IMR-90 (cell line): ENCODE measurements around the gene ANKRD34B. TPM values are rescaled to one million over a fixed set of nuclear protein-coding genes. Genes with fewer than 3 reads are reported as not detected.

Source experiments
- ATAC-seq: fragments of 200-7000 bp; cut with Tn5 transposase; 2 replicates; pipeline ENCODE4 v1.9.1; 2020; ENCODE audit warnings: low read depth, mild to moderate bottlenecking, moderate library complexity
- BruUV-seq: library from RNA; stranded (reverse); fragments of 400-500 nt; replicated peaks from 2 replicates; lab custom pipeline; 2021; lab: Mats Ljungman, UMichigan
- CTCF ChIA-PET: fragments of 300-600 bp; formaldehyde crosslinking; extraction: SDS; loops from one replicate; lab custom pipeline; 2021; ENCODE audit warnings: antibody characterized with exemption; lab: Yijun Ruan, JAX
- POLR2A ChIA-PET: fragments of 300-600 bp; sonication (Branson Sonifier 250); formaldehyde crosslinking; loops from one replicate; lab custom pipeline; 2022; ENCODE audit warnings: antibody characterized with exemption; ENCODE audit not compliant: unreplicated experiment; lab: Charles Lee
- DNase-seq: peaks from one replicate; pipeline ENCODE4 v3.0.0; 2013
- H2AFZ ChIP-seq: replicated peaks from 2 replicates; pipeline ENCODE3; 2013; ENCODE audit warnings: low read length, mild to moderate bottlenecking; ENCODE audit not compliant: poor library complexity
- H2AK5ac ChIP-seq: 2 replicates; pipeline ENCODE4 v1.6.1; 2013; ENCODE audit warnings: low read depth, low read length, inconsistent platforms
- H2AK9ac ChIP-seq: replicated peaks from 2 replicates; pipeline ENCODE3; 2013; ENCODE audit warnings: mild to moderate bottlenecking, low read depth, low read length, moderate library complexity; ENCODE audit not compliant: poor library complexity
- H2BK120ac ChIP-seq: 2 replicates; pipeline ENCODE4 v1.6.1; 2013; ENCODE audit warnings: low read depth, low read length, inconsistent platforms
- H2BK15ac ChIP-seq: 3 replicates; pipeline ENCODE4 v1.6.1; 2013; ENCODE audit warnings: low read depth, low read length, inconsistent platforms
- H2BK20ac ChIP-seq: 2 replicates; pipeline ENCODE4 v1.6.1; 2013; ENCODE audit warnings: low read depth, mild to moderate bottlenecking, inconsistent platforms, low read length, moderate library complexity
- H2BK5ac ChIP-seq: 2 replicates; pipeline ENCODE4 v1.6.1; 2013; ENCODE audit warnings: mild to moderate bottlenecking, low read depth, low read length, inconsistent platforms; ENCODE audit not compliant: poor library complexity, severe bottlenecking
- H3K14ac ChIP-seq: replicated peaks from 2 replicates; pipeline ENCODE4 v1.6.1; 2013; ENCODE audit warnings: low read depth, low read length, inconsistent platforms
- H3K18ac ChIP-seq: 2 replicates; pipeline ENCODE4 v1.6.1; 2013; ENCODE audit warnings: low read depth, low read length, control low read depth
- H3K23ac ChIP-seq: 2 replicates; pipeline ENCODE4 v1.6.1; 2013; ENCODE audit warnings: low read depth, low read length, inconsistent platforms
- H3K27ac ChIP-seq: 2 replicates; pipeline ENCODE4 v1.5.1; 2013; ENCODE audit warnings: mild to moderate bottlenecking, control low read depth, low read length; ENCODE audit not compliant: insufficient read depth
- H3K27me3 ChIP-seq: 2 replicates; pipeline ENCODE4 v1.6.1; 2013; ENCODE audit warnings: low read length; ENCODE audit not compliant: control insufficient read depth, insufficient read depth
- H3K36me3 ChIP-seq: 2 replicates; pipeline ENCODE4 v1.6.1; 2013; ENCODE audit warnings: low read length, mixed read lengths; ENCODE audit not compliant: control insufficient read depth, insufficient read depth
- H3K4ac ChIP-seq: 2 replicates; pipeline ENCODE4 v1.6.1; 2013; ENCODE audit warnings: low read depth, low read length, inconsistent platforms
- H3K4me1 ChIP-seq: 2 replicates; pipeline ENCODE4 v1.6.1; 2013; ENCODE audit warnings: low read length, mixed read lengths; ENCODE audit not compliant: control insufficient read depth, insufficient read depth
- H3K4me2 ChIP-seq: 2 replicates; pipeline ENCODE4 v1.6.1; 2013; ENCODE audit warnings: low read depth, mild to moderate bottlenecking, control low read depth, low read length, moderate library complexity
- H3K4me3 ChIP-seq: 2 replicates; pipeline ENCODE4 v1.5.1; 2013; ENCODE audit warnings: low read depth, mild to moderate bottlenecking, control low read depth, low read length, moderate library complexity; ENCODE audit not compliant: insufficient read depth
- H3K56ac ChIP-seq: 2 replicates; pipeline ENCODE4 v1.6.1; 2013; ENCODE audit warnings: low read length, inconsistent platforms; ENCODE audit not compliant: insufficient read depth; ENCODE audit errors: extremely low read depth
- H3K79me1 ChIP-seq, 2 experiments: 2 replicates each; pipeline ENCODE4 v1.6.1; 2013; ENCODE audit warnings: low read length in 2 of 2, inconsistent platforms in 1 of 2, low read depth in 1 of 2
- H3K9ac ChIP-seq: 2 replicates; pipeline ENCODE4 v1.6.1; 2013; ENCODE audit warnings: low read depth, low read length, control low read depth
- H3K9me1 ChIP-seq: 2 replicates; pipeline ENCODE4 v1.6.1; 2013; ENCODE audit warnings: low read length, inconsistent platforms; ENCODE audit not compliant: insufficient read depth
- H3K9me3 ChIP-seq: 2 replicates; pipeline ENCODE4 v1.6.1; 2013; ENCODE audit warnings: low read length; ENCODE audit not compliant: control insufficient read depth, insufficient read depth
- H4K20me1 ChIP-seq: 2 replicates; pipeline ENCODE4 v1.6.1; 2013; ENCODE audit warnings: low read length, inconsistent platforms; ENCODE audit not compliant: insufficient read depth
- H4K5ac ChIP-seq: 2 replicates; pipeline ENCODE4 v1.6.1; 2013; ENCODE audit warnings: mild to moderate bottlenecking, low read depth, low read length, control low read depth
- H4K8ac ChIP-seq, 2 experiments: 2 replicates each; pipeline ENCODE4 v1.6.1; 2013; ENCODE audit warnings: low read depth in 2 of 2, low read length in 2 of 2, control low read depth in 1 of 2, inconsistent platforms in 1 of 2
- H4K91ac ChIP-seq: 2 replicates; pipeline ENCODE4 v1.6.1; 2013; ENCODE audit warnings: low read depth, low read length, inconsistent platforms; ENCODE audit not compliant: insufficient read depth
- CEBPB ChIP-seq: IDR thresholded peaks from 2 replicates; pipeline ENCODE4 v1.6.1; 2012; ENCODE audit warnings: low read depth, low read length, improper control_type of control experiment
- CHD1 ChIP-seq: IDR thresholded peaks from 2 replicates; pipeline ENCODE4 v1.6.1; 2012; ENCODE audit warnings: low read depth, low read length, improper control_type of control experiment
- MAZ ChIP-seq: IDR thresholded peaks from 2 replicates; pipeline ENCODE4 v1.6.1; 2012; ENCODE audit warnings: low read depth, mild to moderate bottlenecking, low read length, improper control_type of control experiment, moderate library complexity, borderline replicate concordance
- MXI1 ChIP-seq: IDR thresholded peaks from 2 replicates; pipeline ENCODE4 v1.6.1; 2012; ENCODE audit warnings: low read depth, mild to moderate bottlenecking, low read length, moderate library complexity, borderline replicate concordance
- NFE2L2 ChIP-seq: fragments of 150-350 bp; IDR thresholded peaks from 2 replicates; pipeline ENCODE4 v1.6.1; 2016; ENCODE audit warnings: low read depth, mild to moderate bottlenecking, low read length
- POLR2A ChIP-seq: IDR thresholded peaks from 2 replicates; pipeline ENCODE4 v1.6.1; 2012; ENCODE audit warnings: mild to moderate bottlenecking, low read depth, low read length
- RCOR1 ChIP-seq: IDR thresholded peaks from 2 replicates; pipeline ENCODE4 v1.6.1; 2012; ENCODE audit warnings: mild to moderate bottlenecking, low read length, improper control_type of control experiment; ENCODE audit not compliant: insufficient replicate concordance
- RFX5 ChIP-seq: IDR thresholded peaks from 2 replicates; pipeline ENCODE4 v1.8.0; 2012; ENCODE audit warnings: low read depth, mild to moderate bottlenecking, low read length, moderate library complexity
- SMC3 ChIP-seq: fragments of 150-350 bp; IDR thresholded peaks from 2 replicates; pipeline ENCODE4 v1.6.1; 2016; ENCODE audit warnings: low read depth, mild to moderate bottlenecking, antibody characterized with exemption, low read length, moderate library complexity
- WGBS, 2 experiments: methylation state at CpG; one replicate each; pipeline versions ENCODE4 v1.1.5 to v1.1.7; 2013; ENCODE audit warnings: missing lambda C conversion rate in 2 of 2; ENCODE audit not compliant: insufficient read length in 1 of 2; ENCODE audit errors: extremely low coverage in 2 of 2; 5-methylcytosine and 5-hydroxymethylcytosine counted together
- dilution Hi-C: fragments of 300-500 bp; cut with HindIII; formaldehyde crosslinking; loops from one replicate; pipeline ENCODE4 v1.14.3; 2018; ENCODE audit warnings: low sequenced_read_pairs; ENCODE audit not compliant: unreplicated experiment
- in situ Hi-C: fragments of 300-500 bp; cut with MboI; formaldehyde crosslinking; loops from 3 replicates; pipeline ENCODE4 v1.14.3; 2019; ENCODE audit warnings: low sequenced_read_pairs, inconsistent platforms, mixed read lengths
- intact Hi-C: fragments of 100-400 bp; cut with micrococcal nuclease; formaldehyde crosslinking; loops from 2 replicates; pipeline ENCODE4 v1.10.0; 2022
- polyA plus RNA-seq, 3 experiments: library from polyadenylated mRNA; depleted of rRNA; stranded (reverse); fragments of >200 nt; gene quantifications; 2 replicates each; pipeline ENCODE4 v1.2.3, GENCODE V29; 2012; ENCODE audit warnings: low replicate concordance in 1 of 3
- total RNA-seq: library from RNA; depleted of rRNA; stranded (reverse); fragments of >200 nt; gene quantifications from 2 replicates; pipeline ENCODE4 v1.2.3, GENCODE V29; 2012
- TF ChIP-seq, protein P1 (sequence below): conservative IDR thresholded peaks from 2 replicates; pipeline ENCODE4 v1.5.1; 2012; ENCODE audit warnings: mild to moderate bottlenecking, low read depth, low read length, improper control_type of control experiment
- TF ChIP-seq, protein P2 (sequence below): fragments of 150-350 bp; IDR thresholded peaks from 2 replicates; pipeline ENCODE4 v1.6.1; 2017; ENCODE audit warnings: mild to moderate bottlenecking, antibody characterized with exemption, low read length, low read depth
- TF ChIP-seq, protein P3 (sequence below): fragments of 150-350 bp; IDR thresholded peaks from 2 replicates; pipeline ENCODE4 v1.6.1; 2016; ENCODE audit warnings: low read depth, mild to moderate bottlenecking, low read length, moderate library complexity, borderline replicate concordance

Gene ANKRD34B
- total and polyA plus RNA-seq, 2 of the 4 experiments (the other 2 are of a cell fraction) = not detected

DNA sequence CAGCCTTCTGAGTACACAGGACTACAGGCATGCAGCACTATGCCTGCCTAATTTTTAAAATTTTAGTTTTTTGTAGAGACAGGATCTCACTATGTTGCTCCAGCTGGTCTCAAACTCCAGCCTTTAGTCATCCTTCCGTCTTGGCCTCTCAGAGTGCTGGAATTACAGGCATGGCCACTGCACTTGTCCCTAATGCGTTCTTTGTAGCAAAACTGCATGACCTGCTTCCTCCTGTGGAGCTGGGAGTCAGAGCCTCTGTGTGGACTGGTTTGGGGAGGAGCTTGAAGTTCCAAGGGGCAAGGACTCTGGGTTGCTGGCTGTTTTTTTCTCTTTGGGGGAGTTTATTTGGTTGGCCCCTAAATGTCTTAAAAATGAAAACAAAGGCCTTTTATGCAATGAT, 22.7 kb upstream of the ANKRD34B start:
- no peaks in the 10 kb centered on the region for H3K27me3 ChIP-seq
- no peak overlapping the region for H2AK9ac ChIP-seq
- no peak overlapping the region for H3K4me3 ChIP-seq
- H3K56ac ChIP-seq = no peak overlapping the region
- H2AK5ac ChIP-seq = no peak overlapping the region
- 72% methylated on average over 2 of the region's 2 CpGs; no CpG with 5 or more reads in 1 of the 2 experiments for WGBS, 2 experiments
- H3K36me3 ChIP-seq = no peaks in the 10 kb centered on the region
- H2BK120ac ChIP-seq = no peak overlapping the region
- ChIA-PET POLR2A (no interaction called here), CTCF (interaction anchor here (1.0 kb wide), 1 partner anchor 111 kb away, joined by 3 read pairs; no protein-coding TSS in a partner anchor)
- H3K14ac ChIP-seq = no peak overlapping the region
- H3K9ac ChIP-seq = no peak overlapping the region
- no peak overlapping the region for H4K91ac ChIP-seq
- dilution Hi-C loops = no loop called here
- DNase-seq (no peak), ATAC-seq (no peak)
- H4K20me1 ChIP-seq = no peaks in the 10 kb centered on the region
- H2AFZ ChIP-seq = peak overlapping the region; percentile 43
- no peaks in the 10 kb centered on the region for H3K4me1 ChIP-seq
- H3K23ac ChIP-seq = no peak overlapping the region
- no peaks in the 10 kb centered on the region for H3K79me1 ChIP-seq
- in situ Hi-C loops = no loop called here
- H3K4me2 ChIP-seq = no peak overlapping the region
- intact Hi-C loops = no loop called here
- H4K5ac ChIP-seq = no peak overlapping the region
- H2BK5ac ChIP-seq = no peak overlapping the region
- no peak overlapping the region for H2BK15ac ChIP-seq
- no peak overlapping the region for H3K27ac ChIP-seq
- TF ChIP-seq NFE2L2 = no peak
- TF ChIP-seq CHD1 = no peak
- no peak for TF ChIP-seq POLR2A
- no peak for TF ChIP-seq RCOR1
- TF ChIP-seq, protein P1, sequence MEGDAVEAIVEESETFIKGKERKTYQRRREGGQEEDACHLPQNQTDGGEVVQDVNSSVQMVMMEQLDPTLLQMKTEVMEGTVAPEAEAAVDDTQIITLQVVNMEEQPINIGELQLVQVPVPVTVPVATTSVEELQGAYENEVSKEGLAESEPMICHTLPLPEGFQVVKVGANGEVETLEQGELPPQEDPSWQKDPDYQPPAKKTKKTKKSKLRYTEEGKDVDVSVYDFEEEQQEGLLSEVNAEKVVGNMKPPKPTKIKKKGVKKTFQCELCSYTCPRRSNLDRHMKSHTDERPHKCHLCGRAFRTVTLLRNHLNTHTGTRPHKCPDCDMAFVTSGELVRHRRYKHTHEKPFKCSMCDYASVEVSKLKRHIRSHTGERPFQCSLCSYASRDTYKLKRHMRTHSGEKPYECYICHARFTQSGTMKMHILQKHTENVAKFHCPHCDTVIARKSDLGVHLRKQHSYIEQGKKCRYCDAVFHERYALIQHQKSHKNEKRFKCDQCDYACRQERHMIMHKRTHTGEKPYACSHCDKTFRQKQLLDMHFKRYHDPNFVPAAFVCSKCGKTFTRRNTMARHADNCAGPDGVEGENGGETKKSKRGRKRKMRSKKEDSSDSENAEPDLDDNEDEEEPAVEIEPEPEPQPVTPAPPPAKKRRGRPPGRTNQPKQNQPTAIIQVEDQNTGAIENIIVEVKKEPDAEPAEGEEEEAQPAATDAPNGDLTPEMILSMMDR = no peak
- TF ChIP-seq, protein P2, sequence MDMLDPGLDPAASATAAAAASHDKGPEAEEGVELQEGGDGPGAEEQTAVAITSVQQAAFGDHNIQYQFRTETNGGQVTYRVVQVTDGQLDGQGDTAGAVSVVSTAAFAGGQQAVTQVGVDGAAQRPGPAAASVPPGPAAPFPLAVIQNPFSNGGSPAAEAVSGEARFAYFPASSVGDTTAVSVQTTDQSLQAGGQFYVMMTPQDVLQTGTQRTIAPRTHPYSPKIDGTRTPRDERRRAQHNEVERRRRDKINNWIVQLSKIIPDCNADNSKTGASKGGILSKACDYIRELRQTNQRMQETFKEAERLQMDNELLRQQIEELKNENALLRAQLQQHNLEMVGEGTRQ = no peak
- no peak for TF ChIP-seq MAZ
- TF ChIP-seq MXI1 = no peak
- no peak for TF ChIP-seq SMC3
- no peak for TF ChIP-seq CEBPB
- TF ChIP-seq, protein P3, sequence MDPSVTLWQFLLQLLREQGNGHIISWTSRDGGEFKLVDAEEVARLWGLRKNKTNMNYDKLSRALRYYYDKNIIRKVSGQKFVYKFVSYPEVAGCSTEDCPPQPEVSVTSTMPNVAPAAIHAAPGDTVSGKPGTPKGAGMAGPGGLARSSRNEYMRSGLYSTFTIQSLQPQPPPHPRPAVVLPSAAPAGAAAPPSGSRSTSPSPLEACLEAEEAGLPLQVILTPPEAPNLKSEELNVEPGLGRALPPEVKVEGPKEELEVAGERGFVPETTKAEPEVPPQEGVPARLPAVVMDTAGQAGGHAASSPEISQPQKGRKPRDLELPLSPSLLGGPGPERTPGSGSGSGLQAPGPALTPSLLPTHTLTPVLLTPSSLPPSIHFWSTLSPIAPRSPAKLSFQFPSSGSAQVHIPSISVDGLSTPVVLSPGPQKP = no peak
- no peak for TF ChIP-seq RFX5
- H3K9me1 ChIP-seq = no peaks in the 10 kb centered on the region
- no peak overlapping the region for H3K18ac ChIP-seq
- no peak overlapping the region for H3K4ac ChIP-seq
- H4K8ac ChIP-seq = no peak overlapping the region
- BruUV-seq = no TSS peak
- no peak overlapping the region for H2BK20ac ChIP-seq
- no peaks in the 10 kb centered on the region for H3K9me3 ChIP-seq
